Activated CD8-positive, alpha-beta memory T cell treated with anti-CD3 and anti-CD28 coated beads, Interleukin-2, amount 50 U/mL, for 24 hours (primary cell): ENCODE results near the gene LHFPL5.

Experiments
- DNase-seq: peaks from one replicate; pipeline ENCODE4 v3.0.0-alpha.2; 2020; ENCODE audit errors: extremely low read depth

Gene LHFPL5

DNA sequence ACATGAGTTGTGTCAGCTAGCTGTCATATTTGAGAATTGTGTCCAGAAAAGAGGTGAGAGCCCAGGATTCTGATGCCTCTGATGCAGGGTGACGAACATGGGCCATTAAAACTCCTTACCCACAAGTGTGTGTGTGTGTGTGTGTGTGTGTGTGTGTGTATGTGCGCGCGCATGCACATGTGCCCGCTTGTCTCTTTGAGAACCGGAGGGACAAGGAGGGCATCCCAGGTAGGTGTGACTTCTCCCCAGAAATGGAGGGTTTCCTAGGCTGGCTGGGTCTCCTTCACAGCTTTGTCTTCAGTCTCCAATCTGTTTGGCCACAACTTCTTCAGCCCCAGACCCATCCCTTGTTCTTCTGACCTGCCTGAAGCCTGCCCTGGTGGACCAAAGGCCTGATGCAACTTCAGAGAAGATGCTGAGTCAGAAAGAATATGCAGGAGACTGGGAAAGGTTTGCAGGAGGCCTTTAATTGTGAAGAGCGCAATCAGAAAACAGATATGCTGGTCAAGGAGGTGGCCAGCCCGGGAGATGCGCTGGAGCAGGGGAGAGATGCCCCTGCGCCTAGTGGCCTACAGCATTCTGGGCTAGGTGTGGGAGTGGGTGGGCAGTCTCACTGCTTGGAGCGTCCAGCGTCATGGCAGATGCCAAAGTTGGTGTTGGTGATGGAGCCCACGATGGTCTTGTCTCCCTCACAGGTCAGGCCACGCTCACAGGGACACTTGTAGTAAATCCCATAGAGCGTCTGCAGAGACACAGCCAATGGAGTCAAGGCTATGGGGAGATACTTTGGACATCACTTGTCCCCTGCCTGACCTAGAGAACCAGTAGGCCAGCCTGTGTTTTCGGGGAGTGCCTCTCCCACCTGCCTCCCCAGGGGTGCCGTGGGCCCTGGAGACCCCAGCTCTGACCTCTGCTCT lies 10.4 kb upstream of the LHFPL5 start:
- no peak for DNase-seq

DNA sequence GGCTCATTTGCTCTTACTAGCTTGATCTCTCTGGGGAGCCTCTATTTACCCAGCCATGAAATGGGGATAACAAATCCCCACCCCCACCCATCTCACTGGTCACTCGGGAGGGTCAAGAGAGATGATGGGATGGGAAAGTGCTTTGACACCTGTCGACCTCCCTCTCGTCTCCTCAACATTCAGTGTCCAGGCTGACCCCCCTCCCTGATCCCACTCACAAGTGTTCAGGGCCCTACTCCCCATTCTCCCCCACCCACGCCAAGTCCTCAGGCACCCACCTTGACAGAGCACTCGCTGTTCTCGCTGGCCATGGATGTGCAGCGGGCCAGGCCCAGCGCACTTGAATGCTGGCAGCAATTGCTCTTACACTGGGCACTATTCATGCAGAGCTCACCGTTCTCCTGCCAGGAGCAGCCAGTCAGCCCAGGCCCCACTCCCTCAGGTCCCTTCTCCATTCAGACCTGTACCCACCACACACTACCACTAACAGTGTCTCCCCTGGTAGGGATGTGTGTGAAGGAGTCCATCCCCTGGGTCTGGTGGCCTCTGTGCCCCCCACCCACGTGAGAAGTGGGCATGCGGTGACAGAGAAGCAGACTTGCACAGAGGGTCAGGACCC lies 9.6 kb upstream of the LHFPL5 start:
- no peak for DNase-seq

DNA sequence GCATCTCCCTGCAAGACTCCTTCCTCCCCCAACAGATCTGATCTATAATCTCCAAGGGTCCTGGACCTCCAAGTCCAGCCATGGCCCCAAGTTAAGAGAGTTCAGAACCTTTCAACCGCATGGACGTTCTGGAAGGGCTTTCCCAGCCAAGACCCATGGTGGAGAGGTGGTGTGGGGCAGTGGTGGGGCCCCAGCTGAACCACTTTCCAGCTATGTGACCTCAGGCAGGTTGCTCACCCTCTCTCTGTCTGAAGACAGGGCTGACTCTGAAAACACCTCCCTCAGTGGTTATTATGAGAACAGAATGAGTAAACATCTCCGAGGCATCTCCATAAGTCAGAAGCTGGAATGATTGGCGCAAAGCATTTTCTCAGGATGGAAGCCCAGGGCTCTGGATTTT lies 8.9 kb upstream of the LHFPL5 start:
- DNase-seq = no peak

DNA sequence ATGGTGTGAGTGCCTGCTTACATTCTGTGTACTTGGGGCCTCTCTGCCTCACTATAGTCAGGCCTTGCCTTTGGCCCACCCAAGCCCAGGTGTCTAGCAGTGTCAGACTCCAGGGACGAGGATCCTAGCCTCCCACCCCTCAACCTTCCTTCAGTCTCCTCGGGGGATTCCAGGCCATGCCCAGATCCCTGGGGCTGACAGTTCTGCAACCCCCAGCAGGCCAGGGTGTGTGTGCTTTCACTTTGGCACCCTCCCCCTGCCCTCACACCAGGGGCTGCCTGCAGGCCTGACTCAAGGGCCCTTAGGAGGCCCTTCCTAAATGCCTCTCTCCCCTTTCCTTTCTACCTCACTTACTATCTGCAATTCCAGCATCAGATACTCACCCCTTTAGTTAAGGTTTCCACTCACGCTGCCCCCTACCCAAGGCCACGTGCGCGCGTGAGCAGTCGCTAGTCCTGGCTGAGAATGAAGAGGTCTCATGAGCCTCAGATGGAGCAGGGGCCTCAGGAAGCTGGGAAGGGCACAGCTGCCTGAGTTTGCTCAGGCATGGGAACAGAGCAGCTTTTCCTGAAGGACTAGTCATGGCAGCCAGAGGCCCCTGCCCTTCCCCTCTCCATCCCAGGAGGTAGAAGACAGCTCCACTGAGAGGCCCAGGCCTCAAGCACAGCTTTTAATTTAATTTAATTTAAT lies 7.2 kb upstream of the LHFPL5 start:
- DNase-seq = no peak

DNA sequence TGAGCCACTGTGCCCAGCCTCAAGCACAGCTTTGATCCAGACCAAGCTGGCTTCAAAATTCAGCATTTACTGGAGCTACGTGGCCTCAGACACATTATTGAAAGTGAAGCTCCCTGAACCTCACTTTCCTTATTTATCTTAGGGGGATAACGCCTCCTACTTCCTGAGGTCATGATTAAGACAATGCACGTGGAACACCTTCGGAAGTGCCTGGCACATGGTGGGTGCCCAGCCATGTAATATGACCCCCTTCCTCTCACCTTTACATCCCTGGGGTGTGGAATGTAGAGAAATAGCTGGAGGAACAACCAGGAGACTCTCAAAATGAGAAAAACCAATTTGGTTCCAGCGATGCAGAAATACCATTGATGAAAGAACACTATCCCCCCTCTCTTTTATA lies 6.4 kb upstream of the LHFPL5 start:
- DNase-seq = no peak

DNA sequence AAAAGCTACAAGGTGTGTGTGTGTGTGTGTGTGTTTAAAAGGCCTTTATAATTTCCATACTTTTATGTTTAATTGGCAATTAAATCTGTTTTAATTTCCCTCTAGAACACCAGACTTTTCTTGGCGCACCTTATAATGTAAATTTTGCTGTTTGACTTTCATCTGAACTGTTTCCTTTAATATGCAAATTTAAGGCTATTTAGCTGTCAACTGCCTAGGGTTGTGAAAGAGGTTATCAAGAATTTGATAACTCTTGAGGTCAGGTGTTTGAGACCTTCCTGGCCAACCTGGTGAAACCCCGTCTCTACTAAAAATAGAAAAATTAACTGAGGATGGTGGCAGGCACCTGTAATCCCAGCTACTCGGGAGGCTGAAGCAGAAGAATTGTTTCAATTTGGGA lies 4.0 kb upstream of the LHFPL5 start:
- DNase-seq = no peak

DNA sequence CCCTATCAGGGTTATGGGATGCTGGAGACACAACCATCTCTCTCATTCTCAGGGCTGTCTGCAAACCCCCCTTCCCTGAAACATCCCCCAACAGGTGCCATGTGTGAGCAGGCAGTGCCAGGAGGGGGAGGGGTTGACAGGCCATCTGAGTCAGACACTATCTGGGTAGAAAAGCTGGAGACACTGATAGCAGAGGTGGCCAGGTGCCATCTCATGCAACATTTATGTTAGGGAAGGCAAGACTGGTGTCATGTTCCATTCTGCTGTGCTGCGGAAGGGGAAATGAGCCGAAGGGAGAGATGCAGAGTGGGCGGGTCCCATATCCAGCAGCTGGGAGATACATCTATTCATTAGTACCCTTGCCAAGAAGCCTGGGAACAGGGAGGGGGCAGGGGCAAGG lies 3.5 kb downstream of the LHFPL5 start:
- no peak for DNase-seq

DNA sequence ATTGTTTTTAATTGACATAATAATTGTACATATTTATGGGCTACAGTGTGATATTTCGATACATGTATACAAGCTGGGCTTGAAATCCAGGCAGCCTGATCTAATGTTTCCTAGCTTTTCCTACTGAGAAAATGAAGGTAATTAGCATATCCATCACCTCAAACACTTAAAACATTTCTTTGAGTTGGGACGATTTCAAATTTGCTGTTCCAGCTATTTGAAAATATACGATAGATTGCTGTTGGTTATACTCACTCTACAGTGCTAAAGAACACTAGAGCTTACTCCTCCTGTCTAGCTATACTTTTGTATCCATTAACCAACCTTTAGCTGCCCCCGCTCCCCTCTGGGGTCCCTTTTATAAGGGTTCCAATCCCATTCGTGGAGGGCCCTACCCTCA lies 4.7 kb downstream of the LHFPL5 start:
- DNase-seq = no peak

DNA sequence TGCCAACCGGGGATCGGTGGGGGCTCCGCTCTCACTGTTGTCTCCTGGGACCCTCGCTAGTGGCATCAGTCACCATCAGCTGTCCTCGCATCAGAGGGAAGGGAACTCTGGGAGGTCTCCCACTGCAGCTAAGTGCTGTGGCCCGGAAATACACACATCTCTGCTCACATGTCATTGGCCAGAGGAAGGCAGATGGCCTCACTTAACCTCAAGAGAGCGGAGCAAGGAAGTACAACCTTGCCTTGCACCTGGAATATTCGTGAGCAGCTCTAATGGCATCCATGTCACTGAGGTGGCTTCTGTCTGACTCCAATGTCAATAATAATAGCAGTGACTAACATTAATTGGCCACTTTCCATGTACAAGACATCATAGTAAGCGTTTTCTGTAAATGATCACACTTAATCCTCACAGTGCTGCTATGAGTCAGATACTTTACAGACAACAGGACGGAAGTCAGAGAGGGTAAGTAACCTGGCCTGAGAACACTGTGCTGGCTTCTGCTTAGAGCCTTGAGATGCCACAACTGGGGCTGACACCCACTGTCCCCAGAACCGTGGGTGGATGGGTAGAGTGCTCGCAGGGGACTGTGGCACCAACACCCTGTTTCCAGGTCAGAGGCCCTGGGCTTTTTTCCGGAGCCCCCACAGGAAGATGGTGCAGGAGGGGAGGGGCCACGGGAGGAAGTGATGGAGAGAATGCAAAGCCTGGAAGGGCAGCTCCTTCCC lies 6.0 kb downstream of the LHFPL5 start:
- DNase-seq = no peak

DNA sequence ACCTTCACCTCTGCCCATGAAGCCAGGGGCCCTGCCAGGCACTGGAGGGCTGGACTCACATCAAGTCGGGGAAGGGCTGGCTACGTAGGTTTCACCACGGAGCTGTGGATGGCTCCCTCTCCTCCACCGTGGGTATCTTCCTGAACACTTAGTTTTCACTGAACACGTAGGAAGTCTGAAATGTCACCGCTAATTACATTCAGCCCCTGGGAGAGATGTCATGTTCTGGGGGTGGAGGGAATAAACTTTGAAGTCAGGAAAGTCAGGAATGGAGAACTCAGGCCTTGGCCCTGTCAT lies 6.5 kb downstream of the LHFPL5 start:
- no peak for DNase-seq

DNA sequence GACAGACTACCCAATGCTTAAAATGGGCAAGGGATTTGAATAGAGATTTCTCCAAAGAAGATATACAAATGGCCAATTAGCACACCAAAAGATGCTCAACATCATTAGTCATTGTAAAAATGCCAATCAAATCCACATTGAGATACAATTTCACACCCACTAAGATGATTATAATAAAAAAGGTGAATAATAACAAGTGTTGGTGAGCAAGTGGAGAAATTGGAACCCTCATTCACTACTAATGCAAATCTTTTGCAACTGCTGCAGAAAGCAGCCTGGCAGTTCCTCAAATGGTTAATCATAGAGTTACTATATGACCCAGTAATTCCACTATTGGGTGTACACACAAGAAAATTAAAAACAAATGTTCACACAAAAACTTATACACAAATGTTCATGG lies 12.4 kb downstream of the LHFPL5 start:
- no peak for DNase-seq

DNA sequence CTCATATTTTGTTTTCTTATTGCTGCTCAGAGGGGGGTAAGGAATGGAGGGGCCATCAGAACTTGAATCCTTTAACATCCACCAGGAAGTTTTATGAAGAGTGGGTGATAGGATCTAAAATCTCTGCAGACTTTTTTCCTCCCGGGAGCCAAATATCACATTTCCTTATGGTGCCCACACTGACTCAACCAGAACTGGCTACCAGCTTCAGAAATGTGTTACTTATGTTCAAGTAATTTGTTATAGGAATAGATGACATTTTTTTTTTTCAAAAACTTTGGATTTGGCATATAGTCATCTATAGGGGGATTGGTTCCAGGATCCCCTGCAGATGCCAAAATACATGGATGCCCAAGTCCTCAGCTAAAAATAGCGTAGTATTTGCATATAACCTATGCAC lies 18.4 kb downstream of the LHFPL5 start:
- DNase-seq = no peak

DNA sequence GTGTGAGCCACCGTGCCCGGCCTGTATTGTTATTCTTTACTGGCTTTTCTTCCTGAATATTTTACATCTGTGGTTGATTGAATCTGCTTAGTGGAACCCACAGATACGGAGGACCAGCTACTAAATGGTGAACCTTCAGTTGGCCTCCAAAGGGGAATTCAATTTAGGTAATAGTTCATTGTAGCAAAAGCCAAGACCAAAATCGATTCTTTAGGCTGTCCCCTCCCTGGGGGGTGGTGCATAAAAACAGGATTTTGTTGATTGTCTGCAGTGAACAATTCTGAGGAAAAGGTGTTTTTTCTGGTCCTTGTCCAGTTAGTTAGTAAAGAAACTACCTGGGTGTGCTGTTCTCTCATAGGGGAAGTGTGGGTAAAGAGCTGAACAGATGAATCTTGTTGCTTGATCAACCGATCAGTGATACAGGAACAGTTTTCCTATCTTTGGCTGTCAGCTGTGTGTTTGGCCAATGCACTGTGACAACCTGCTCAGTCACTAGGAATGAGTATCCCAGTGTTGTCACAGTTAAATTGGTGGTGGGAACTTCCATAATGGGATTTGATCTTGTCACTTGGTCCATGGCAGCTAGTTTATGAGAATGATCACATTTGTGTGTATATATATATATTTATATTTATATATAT lies 19.5 kb downstream of the LHFPL5 start:
- DNase-seq = no peak

DNA sequence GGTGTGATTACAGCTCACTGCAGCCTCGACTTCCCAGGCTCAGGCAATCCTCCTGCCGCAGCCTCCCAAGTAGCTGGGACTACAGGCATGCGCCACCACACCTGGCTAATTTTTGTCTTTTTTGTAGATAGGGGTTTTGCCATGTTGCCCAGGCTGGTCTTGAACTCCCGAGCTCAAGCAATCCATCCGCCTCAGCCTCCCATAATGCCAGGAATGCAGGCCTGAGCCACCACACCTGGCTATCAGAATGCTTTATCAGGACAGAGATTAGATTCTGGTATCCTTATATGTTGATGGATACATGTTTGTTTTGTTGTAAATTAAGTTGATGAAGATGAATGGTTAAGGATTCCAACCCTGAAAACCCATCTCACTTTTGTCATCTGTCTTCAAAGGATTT lies 24.2 kb downstream of the LHFPL5 start:
- no peak for DNase-seq

DNA sequence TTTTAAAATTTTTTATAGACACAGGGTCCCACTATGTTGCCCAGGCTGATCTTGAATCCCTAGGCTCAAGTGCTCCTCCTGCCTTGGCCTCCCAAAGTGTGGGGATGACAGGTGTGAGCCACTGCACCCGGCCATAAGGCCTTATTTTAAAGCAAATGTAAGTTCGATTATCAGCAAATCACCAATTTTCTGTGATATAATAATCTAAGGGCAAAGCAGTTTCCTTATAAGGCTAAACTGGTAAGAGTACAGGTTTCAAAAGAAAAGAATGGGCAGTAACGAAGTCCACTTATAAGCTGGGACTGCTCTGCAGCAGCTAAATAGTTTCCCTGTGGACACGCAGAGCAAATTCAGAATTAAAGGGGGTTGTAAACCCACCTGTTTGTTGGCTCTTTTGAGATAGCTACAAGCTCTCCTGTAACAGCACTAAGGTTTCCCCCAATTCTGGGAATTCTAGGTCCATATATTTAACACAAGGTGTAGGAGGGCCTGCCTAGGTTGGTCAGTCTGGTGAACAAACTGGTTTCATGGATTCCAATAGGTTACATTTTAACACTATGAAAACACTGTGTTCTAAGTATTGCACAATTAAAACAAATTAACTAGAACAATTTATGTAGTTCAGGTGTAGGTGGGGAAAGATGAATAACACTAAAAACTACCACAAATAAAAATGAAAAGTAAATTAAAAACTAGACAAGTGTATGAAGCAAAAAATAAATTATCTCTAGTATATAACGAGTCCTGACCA lies 26.3 kb downstream of the LHFPL5 start:
- DNase-seq = no peak

DNA sequence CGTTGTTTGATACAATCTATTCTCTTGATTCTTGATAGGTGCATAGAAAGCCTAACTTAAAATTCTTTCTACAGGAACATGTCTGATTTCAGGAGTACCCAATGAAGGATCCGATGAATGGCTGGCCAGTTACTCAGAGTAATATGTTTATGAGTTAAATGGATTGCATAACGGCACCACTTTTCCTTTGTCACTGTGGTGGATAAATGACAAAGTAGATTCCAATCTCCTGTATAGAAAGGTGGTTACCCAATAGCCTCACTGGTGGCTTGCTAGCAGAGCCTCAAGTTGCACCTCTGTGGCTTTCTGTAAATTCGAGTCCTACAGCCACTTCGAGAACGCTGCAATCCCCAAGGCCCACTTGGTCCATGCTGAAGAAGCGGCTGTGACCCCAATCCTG lies 28.4 kb downstream of the LHFPL5 start:
- DNase-seq = no peak

DNA sequence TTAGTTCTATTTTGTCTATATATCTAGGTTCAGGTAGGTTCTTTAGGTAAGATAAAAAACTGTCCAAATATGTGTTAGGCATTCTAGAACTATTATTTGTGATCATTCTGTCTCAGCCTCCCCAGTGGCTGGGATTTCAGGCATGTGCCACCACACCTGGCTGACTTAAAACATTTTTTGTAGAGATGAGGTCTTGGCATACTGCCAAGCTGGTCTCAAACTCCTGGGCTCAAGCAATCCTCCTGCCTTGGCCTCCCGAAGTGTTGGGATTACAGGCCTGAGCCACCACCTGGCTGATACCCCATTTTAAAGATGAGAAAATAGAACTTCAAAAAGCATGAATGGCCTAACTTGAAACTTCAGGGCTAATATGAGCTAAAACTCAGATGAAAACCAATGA lies 33.9 kb downstream of the LHFPL5 start:
- no peak for DNase-seq

DNA sequence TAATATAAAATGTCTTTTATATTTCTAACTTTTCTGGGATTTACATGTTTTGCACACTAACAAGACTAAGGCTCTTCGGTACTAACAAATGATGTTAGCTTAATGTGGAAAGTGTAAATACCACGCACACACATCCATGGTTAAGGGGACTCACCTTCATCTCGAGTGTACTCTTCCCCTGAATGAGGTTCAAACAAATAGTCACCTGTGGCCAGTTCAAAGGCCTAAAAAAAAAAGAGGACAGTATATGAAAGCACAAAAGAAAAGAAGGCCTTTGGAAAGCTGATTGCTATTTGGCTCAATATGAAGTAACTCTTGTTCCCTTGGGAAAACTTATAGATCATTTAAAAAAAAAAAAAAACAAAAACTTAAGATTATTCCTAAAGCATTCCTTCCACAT lies 37.2 kb downstream of the LHFPL5 start:
- no peak for DNase-seq

DNA sequence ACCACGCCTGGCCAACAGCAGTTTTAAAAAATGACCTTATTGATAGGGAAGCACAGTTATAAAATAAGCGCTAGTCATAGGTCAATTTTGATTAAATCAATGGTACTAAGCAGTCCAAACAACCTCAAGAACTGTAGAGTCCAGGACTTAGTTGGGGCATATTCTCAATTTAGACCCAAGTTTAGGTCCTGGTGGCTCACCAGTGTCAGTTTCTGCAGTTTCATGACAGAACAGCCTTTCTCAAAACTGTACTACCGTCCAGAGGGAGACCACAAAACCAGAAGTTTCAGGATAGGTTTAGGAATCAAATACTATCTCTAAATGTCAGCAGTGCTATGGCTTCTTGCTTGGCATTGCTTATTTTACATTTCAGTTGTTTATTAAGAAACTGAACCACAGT lies 39.1 kb downstream of the LHFPL5 start:
- no peak for DNase-seq

DNA sequence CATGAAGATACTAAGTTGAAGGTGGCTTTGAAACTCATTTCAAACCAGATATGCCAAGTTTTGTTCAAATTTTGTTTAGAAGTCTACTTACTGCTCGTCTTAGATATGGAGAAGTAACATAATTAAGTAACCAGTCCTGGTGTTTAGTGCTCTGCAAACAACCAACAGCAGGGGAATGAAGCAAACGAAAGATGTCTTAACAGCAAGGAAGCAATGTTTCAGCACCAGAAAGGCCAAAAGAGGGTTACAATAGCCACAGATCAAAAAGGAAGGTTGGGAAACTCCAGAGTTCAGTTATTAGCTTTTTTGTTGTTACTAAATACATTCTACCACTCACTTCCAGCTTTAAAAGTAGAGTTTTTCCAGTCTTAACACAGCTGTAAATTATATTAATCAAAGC lies 45.1 kb downstream of the LHFPL5 start:
- DNase-seq = no peak

DNA sequence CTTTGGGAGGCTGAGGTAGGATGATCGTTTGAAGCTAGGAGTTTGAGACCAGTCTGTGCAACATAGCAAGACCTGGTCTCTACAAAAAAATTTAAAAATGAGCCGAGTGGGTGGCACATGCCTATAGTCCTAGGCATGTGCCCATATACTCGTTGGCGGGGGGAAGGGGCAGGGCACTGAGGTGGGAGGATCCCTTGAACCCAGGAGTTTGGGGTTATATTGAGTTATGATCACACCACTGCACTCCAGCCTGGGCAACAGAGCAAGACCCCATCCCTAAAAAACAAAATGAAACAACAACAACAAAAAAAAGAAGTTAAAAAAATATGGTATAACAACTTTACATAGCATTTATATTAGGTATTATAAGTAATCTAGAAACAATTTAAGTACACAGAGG lies 47.8 kb downstream of the LHFPL5 start:
- DNase-seq = no peak
